HG03103 (cell line): ENCODE data around the gene FAM171A2.
A peak's percentile ranks its signal among the peaks of the same experiment; 100 is the strongest.
"Not testable (repeated sequence)": the region's sequence is repeated elsewhere in the genome, so short reads cannot be mapped to it uniquely, and the experiment has no call there.

Experiments
- ATAC-seq: cut with Tn5 transposase; IDR thresholded peaks from one replicate; pipeline ENCODE4 v1.9.1; 2021; ENCODE audit warnings: low read depth; ENCODE audit not compliant: unreplicated experiment

The FAM171A2 gene

GRCh38 chr17:44363613-44364159, at the start of gene FAM171A2:
Gene FAM171A2, minus strand, starts transcription at chr17:44363853. Its CDS starts 139 bp downstream, at chr17:44363714.
- no peak for ATAC-seq

GRCh38 chr17:44409309-44410028, 45.8 kb upstream of the FAM171A2 start:
- no peak for ATAC-seq

GRCh38 chr17:44408786-44409185, 45.1 kb upstream of the FAM171A2 start:
- ATAC-seq, result no peak

GRCh38 chr17:44402564-44403172, 39.0 kb upstream of the FAM171A2 start:
- no peak for ATAC-seq

GRCh38 chr17:44400226-44400847, 36.7 kb upstream of the FAM171A2 start:
- no peak for ATAC-seq

GRCh38 chr17:44398692-44399691, 35.3 kb upstream of the FAM171A2 start:
- ATAC-seq, result no peak

DNA sequence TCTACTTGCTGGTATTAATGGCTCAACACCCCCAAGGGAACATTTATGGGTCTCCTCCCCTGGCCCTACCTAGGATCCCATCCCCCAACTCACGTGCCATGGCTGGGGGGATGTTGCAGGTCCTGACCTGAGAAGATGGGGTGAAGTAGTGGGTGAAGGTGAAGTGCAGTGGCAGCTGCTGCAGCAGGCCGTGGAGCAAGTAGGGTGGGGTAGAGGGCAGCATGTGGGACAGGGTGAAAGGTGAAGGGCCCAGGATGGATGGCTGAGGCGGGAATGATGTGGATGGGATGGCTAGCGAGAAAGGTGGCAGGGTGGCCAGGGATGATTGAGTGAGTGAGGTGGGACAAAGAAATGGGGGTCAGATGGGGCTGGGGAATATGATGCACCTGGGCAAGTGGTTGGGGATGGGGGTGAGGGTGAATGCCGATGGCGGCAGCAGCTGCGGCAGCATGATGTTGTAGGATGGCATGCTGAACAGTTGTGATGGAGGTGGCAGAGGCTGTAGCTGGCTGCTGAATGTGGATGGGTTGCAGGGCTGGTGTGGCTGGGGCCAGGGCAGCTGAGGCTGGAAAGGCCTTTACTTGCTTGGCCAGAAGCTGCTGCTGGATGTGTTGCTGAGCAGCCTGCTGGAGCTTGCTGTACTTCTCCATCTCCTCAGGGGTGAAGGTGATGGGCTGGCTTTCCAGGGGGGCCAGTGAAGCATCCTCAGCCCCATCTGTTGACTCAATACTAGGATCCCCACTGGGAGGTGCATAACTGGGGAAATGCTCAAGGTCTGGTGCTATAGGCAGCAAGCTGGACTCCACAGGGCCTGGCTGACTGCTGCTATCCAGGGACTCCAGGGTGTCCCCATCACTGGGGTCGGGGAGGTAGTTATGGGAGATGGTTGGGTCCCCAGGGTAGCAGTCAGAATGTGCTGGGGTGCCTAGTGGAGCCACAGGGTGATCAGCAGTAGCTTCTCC, 34.1 kb upstream of the FAM171A2 start:
- no peak for ATAC-seq

DNA sequence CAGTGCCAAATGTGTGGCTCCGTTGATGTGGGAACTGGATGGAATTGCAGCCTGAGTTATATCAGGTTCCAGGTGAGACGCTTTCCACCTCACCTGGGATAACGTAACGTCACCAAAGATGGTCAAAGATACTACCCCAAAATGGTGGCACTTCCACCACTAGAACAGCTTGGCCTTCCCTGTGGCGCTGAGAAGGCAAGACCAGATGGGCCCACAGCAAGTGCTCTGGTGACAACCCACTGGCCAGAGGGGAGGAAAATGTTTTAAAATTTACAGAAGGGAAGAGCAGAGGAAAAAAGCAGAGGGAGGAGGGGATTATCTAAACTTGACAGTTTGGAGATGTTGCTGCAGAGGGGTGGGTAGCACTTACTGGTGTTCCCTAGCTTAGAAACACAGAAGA, 33.3 kb upstream of the FAM171A2 start:
- no peak for ATAC-seq

DNA sequence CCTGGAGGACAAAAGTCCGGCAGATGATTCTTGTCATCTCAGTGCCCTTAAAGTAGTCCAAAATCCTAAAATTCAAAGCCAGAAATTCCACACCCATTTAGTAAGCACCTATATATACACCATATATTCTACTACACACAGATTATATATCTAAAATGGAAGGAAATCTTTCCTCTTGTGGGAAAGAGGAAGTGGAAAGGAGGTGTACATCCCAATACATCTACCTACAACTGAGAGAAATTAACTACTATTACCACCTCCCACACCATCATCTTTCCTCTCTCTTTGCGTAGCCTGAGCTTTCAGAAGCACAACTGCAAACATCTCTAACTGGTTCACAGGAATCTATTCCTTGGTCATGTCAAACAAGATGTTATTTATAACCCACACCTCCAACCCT, 31.2 kb upstream of the FAM171A2 start:
- no peak for ATAC-seq

DNA sequence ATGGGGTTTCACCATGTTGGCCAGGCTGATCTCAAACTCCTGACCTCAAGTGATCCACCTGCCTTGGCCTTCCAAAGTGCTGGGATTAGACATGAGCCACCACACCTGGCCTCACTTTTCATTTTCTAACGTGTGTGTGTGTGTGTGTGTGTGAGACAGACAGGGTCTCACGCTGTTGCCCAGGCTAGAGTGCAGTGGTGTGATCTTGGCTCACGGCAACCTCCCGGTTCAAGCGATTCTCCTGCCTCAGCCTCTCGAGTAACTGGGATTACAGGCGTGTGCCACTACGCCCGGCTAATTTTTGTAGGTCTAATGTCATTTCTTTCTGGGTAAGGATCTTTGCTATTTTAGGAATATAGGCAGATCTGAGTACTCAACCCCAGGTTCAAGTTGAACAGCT, 30.5 kb upstream of the FAM171A2 start:
- ATAC-seq, result not testable (repeated sequence)

DNA sequence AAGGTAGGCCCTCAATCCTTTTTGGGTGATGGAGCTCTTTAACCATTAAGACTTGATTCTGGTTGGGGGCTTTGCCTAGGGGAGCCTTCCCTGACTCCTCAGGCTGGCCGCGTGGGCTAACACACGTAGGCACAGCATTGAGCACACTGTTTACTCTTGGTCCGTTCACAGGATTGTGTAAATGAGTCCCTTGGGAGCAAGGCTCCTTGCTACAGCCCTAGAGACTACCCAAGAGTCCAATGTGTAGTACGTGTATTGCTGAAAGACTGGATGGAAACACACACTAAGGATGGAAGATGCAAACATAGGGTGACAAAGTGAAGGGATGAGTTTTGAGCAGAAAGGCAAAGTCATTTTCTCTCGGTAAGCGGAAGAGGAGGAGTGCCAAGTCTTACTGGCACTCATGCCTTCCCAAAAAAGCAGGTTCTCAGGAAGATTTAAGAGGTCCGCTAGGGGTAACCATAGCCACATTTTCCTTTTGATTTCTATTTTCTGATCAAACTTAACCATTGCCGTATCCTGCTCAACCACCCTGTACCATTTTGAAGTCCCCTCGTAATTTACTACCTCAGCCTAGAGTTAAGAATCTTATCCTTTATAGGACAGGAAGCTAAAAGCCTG, 26.7 kb upstream of the FAM171A2 start:
- ATAC-seq, result no peak

- no peak for ATAC-seq
Observed at GRCh38 chr17:44389723-44390202, 26.1 kb upstream of the FAM171A2 start.

GRCh38 chr17:44389281-44389680, 25.6 kb upstream of the FAM171A2 start, which contains the start of gene ITGA2B:
Gene ITGA2B, minus strand, starts transcription at chr17:44389649. Its CDS starts 176 bp downstream, at chr17:44389473.
- no peak for ATAC-seq

GRCh38 chr17:44387804-44388203, 24.2 kb upstream of the FAM171A2 start:
- ATAC-seq, result no peak

- ATAC-seq, result no peak
Observed at GRCh38 chr17:44386182-44386525, 22.5 kb upstream of the FAM171A2 start.

GRCh38 chr17:44385287-44386181, 21.9 kb upstream of the FAM171A2 start:
- peak; percentile 49 for ATAC-seq

GRCh38 chr17:44384823-44385286, 21.2 kb upstream of the FAM171A2 start:
- no peak for ATAC-seq
